HEK293T (cell line): Measurements from ENCODE around the gene PTPN13.

Experiments
- FOXA1 ChIP-seq: fragments of 450-650 bp; IDR thresholded peaks from 2 replicates; pipeline ENCODE4 v1.6.1; 2016; ENCODE audit warnings: mild to moderate bottlenecking
- TARDBP ChIP-seq: fragments of 450-650 bp; IDR thresholded peaks from 2 replicates; pipeline ENCODE4 v1.6.1; 2016
- ZNF384 ChIP-seq: fragments of 450-650 bp; IDR thresholded peaks from 2 replicates; pipeline ENCODE4 v1.6.1; 2016

DNA sequence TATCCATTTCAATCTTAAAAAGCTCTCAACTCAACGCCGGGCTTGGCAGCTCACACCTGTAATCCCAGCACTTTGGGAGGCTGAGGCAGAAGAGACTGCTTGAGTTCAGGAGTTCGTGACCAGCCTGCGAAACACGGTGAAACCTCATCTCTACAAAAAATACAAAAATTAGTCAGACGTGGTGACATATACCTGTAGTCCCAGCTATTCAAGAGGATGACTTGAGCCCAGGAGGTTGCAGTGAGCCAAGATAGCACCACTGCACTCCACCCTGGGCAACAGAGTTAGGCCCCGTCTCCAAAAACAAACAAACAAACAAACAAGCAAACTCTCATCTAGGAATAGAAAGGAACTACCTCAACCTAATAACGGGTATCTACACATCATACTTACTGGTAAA is 50.8 kb downstream of the PTPN13 start:
- TF ChIP-seq TARDBP (no peak), FOXA1 (no peak), ZNF384 (no peak)
